Stimulated activated CD4-positive, alpha-beta T cell treated with anti-CD3 and anti-CD28 coated beads, Interleukin-4, amount 100 ng/mL, for 24 hours (primary cell): ENCODE measurements around the gene BNC2.

Source experiments
- DNase-seq: peaks from one replicate; pipeline ENCODE4 v3.0.0-alpha.2; 2020

The BNC2 gene

DNA sequence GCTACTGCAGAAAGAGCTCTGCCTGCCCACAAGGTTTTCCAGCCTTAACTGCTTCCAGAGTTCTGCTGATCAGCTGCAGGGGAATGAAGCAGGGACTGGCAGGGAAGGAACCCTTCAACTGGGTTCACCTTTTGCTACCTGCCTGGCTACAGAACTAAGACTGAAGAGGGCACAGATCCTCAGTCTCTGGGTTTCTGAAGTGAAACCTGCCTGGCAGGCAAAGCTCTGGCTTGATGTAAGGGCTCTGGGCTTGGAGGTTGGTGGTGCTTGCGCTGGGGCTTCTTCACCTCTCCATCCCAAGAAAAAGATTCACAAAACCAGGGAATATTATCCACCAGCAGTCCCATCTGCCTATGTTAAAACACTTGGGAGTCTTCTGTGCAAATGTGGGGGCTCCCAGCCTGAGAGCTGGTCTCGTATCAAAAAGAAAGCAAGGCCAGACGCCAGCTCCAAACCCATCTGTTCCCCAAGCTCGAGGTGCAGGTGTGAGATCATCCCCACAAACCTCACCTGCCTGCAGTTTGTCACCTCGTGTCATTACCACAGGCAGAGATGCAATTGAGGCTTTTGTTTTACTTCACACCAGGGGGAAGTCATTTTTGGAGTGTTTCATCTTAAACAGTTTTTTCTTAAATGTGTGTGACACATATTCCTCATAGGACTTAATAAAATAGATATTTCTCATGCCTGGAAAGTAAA, 58.3 kb downstream of the BNC2 start:
- no peak for DNase-seq

DNA sequence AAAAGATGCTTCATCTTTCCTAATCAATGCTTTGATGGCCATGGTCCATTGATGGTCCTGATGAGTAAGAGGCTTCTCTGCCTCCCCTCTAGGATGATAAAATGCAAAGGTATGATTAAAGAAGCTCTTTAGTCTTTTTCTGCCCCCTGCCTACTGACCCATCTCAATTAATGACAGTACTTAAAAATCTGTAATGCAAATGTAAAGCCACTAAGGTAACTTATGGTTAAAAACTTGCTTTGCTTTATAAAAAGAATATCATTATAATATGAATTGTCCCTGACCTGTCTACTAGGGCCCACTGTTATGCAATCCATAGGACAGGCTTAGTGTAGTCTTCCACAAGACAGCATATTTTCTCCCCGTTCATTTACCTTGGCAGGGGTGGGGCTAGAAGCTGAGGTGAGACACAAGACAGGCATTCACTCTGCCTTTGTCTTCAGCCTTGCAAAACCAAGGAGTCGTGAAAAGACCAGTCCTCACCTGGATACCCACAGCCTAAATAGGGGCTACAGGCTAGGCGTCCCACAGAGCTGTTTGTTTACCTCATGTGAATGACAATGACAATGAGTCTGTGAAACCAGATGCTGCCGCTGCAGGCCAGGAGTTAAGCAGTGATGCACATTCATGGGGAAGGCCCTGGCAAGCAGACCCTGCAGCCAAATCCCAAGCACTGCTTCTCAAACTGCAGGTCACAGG, 60.4 kb downstream of the BNC2 start:
- DNase-seq, result no peak

DNA sequence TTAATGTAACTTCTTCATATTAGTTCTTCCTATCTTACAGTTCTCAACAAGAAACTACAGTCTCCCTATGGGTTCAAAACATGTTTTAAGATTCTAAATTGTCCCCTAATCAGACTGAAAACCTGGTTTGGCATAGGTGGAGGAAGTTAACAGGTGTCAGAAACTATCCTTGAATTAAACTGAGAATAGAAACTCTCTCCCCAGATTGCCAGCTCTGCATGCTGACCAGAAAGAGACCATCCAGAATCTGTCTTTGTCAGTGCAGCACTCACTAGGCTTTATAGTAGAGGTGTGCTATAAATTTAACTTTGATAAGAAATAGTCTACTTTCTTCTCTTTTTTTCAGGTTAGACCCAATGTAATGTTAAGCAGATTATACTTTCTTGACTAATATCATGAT, 63.8 kb downstream of the BNC2 start:
- DNase-seq, result no peak

DNA sequence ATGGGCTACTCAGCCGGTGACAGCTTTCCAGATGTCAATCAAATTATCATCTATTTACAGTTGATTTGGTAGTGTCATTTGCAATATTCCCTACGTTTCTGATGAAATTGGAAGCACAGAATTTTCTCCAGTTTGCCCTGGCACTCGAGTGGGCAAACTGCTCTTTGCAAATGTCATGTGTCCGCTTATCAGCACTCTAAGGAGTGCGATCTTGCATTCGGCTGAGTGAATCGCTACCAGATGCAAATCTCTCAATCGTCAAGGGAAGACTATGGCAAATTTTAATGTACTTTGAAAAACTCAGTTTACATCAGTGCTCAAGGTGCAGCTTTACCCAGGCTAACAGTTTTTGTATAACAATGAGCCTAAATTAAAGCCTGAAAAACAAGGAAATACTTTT, 66.8 kb downstream of the BNC2 start:
- no peak for DNase-seq

DNA sequence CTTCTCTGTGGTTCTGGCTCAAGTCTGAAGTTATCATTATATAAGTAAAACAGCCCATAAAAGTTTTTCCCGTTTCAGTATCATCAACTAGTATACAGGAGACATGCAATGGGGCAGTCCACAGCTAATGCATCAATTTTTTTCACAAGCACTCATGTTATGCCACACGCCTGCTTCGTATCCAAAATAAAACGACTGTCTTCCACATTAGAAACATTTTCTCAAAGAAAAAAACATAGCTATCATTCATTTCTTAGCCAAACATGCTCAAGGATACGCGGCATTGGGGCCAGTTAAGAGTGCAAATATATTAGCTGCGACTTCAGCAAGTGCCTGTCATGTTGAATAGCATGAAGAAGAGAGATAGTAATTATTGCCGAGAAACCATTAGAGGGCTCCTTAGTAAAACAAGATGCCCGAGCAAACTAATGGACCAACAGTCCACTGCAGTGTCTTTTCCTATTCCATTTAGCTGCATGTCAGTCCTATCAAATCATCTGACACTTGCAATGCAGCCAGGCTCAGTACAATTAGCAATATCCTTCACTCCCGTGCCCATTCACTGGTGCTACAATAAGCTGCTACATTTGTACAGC, 68.5 kb downstream of the BNC2 start:
- DNase-seq, result no peak

DNA sequence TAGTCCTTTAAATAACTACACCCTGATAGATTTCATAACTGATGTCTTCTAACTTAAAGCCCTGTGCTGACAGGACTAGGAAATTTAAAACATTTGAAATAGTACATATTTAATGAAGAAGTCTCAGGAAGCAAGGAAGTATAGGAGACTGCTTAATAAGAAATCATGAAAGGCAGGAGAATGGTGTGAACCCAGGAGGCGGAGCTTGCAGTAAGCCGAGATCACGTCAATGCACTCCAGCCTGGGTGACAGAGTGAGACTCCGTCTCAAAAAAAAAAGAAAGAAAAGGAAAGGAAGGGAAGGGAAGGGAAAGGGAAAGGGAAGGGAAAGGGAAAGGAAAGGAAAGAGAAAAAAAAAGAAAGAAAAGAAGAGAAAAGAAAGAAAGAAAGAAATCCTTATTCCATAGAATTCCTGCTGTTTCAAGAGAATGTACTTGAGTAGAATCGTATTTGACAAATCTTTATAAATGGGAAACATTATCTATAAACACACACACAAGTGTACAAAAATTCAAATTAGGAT, 74.1 kb downstream of the BNC2 start:
- no peak for DNase-seq

DNA sequence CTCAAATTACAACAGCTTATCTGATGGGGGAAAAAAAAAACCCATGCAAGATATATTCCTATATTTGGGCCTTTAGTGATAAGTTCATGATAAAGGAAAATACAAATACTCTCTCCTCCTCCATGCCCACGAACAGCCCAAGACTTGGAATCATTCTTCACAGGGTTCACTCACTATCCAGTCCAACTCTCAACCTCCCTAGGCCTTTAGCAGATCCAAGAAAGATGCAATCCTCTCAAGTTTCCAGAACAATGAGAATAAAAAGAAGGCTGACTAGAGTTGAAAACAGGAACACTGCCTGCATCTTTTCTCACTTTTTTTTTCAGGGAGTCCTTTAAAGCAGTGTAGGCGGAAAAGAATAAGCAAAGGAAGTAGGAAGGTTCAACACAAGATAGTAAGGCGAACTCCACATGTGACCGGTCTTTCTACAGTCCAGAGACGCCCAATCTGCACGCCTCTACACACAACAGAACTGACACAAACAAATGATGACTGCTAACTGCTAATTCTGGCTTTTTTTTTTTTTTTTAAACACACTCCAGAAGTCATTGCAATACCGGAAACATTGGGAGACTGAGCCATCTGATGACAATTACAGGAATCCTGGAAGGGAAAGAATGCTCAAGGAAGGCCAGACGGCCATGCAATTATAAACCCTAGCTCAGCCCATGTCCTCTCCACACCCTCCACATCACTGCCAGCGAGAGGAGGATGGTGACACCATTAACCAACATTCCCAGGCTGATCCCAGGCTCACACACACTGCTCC, 75.4 kb downstream of the BNC2 start:
- no peak for DNase-seq

DNA sequence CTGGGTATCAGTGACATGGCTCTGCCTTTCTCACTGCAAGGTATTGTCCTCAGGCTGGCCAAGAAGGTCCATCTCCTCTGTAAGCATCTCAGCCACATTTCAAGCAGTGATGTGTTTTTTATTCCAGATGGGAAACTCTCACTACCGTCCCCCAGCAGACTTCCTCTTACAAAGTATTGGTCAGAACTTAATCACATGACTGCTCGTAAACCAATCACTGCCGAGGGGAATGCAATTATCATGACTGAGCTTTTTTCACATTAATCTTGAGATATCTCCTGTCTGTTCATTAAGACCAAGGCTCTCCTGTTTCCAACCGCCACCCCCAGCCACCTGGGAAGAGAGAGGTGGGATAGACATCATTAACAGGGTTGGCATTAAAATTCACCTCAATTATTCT, 76.4 kb downstream of the BNC2 start:
- DNase-seq, result no peak

DNA sequence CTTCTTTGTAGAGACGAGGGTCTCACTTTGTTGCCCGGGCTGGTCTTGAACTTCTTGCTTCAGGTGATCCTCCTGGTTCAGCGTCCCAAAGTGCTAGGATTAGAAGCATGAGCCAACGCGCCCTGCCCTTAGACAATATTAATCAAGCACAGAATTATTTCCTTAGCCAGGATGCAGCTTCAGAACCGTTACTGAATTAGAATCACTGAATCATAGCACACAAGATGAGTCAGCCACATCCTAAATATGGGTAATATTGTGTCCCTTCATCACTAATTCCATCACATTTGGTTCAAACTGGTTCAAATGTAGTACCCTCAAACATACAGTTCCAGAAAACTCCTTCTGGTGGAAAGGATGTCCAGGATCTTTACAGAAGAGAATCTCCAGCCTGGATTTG, 82.7 kb downstream of the BNC2 start:
- no peak for DNase-seq

DNA sequence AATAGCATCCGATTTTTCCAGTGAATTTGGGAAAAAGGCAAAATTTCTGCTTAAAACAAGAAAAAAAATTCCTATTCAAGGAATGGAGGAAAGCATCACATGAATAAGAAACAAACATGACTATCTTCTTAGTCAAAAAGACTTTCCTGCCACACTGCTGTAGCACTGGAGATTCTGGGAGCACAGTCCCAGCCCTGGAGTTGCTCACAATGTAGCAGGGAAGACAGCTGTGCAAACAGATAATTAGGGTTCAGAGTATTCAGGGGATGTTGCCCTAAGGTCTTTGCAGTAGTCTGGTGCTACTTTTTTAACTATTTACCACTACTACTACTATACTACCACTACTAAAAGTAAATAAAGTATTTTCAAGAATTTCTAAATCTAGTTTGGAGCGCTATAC, 86.5 kb downstream of the BNC2 start:
- DNase-seq, result no peak

DNA sequence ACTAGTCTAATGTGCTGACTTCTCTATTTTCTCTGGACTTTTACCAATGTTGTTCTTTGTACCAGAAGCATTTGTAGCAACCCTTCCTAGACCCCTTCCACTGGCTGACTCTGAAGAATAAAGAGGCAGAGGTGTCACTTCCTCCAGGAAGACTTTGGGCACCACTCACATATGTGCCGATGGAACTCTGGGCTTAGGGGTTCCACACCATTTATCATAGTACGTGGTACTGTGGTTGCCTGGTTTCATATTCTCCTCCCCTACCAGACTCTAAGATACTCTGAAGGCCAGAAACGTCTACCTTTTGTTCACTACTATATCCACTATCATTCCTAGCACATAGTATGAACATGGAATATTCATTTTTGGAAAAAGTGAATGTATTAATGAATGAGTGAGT, 88.0 kb downstream of the BNC2 start:
- DNase-seq, result no peak

DNA sequence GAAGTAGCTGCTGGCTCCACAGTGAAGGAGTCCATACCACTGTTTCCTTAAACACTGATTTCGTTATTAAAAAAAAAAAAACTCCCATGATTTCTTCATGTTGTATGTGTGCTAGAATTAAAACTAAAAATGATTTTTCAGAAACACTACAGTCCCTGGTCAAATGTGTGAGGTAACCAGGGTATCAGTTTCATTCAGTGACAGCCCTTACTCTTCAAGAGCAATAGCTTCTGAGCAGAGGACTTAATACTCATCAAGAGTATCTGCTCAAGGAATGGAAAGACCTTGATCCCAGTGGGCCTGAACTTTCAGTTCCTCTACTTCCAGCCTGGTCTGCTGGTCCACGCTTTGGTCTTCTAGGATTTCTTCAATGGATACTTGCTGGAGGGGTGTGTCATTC, 95.1 kb downstream of the BNC2 start:
- no peak for DNase-seq

DNA sequence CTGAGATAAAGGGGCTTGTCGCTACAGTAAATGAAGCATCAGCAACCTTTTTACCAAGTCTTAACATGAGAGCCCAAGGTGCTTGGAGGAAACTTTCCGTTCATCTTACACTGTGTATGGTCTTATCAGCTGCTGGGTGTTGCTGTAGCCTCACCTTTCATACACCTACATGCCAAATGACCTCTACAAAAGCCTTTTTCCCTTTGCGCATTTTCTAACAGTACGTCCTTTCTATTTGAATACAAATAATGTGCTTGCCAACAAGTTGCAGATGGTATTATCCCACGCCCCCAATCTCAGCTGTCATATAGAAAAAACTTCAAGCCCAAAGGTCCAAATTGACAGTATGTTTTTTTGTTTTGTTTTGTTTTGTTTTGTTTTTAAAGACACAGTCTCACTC, 96.9 kb downstream of the BNC2 start:
- no peak for DNase-seq

DNA sequence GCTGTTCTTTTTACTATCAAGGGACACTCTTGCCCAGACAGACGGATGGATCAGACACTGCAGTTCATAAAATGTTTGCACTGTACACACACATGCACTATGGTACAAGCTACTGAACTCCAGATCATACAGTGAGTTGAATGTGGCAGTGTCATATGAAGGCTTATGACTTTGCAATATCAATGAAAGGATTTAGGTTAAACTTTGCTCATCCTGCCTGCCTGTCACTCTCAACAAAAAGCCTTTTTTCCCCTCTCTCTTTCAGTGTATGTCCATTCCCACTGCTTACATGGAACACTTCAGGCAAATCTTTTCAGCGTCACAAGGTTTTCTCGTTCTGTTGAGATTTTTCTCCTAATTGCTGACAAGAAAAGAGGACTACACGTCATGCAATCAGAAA, 97.4 kb downstream of the BNC2 start:
- no peak for DNase-seq

DNA sequence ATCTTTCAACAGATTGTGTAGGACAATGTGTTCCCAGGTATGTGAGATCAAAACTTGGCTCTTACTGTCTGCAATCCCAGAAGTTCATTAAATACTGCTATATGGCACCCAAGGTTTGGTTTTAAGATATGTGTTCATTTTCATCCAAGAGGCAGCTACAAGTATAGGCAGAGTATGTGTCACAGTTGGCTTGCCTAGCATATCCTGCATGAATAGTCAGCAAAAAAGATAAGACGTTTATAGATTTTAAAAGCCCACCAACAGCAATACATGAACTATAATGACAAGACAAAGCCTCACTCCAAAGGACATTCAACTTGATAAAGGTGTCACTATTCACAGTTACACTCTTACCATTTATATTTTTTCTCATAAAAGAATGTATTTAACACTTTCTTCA, 99.1 kb downstream of the BNC2 start:
- DNase-seq, result no peak

DNA sequence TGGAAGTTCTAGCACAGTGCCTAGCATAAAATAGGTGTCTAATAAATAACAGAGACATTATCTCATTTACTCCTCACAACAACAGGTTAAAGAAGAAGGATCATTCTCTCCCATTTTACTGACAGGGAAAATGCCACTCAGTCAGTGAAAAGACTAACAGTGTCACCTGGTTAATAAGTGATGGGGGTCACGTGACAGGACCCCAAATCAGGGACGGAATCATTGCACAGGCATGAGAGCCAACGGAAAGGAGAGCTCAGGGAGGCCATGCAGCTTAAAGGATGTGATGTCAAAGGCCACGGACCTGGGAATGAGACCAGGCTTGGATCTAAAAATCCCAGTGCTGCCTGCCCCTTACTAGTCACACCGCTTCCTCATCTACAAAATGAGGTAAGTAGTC, 101.2 kb downstream of the BNC2 start:
- no peak for DNase-seq

DNA sequence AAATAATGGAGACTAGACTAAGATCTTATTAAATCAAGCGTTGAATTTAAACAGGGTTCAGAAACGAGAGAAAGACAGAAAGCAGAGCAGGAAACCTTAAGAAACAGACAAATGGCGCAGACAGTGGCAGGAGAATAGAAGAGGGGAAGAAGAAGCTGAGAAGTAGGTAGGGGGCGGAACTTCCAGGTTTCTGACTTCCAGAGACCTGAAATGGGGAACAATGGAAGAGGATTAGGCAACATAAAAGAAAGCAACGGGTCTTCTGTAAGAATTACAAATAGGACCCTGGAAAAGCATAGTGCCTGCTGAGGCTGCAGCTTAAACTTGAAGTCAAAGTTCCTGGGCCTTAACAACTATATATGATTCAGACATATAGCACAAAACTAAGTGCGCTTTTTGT, 101.7 kb downstream of the BNC2 start:
- no peak for DNase-seq

DNA sequence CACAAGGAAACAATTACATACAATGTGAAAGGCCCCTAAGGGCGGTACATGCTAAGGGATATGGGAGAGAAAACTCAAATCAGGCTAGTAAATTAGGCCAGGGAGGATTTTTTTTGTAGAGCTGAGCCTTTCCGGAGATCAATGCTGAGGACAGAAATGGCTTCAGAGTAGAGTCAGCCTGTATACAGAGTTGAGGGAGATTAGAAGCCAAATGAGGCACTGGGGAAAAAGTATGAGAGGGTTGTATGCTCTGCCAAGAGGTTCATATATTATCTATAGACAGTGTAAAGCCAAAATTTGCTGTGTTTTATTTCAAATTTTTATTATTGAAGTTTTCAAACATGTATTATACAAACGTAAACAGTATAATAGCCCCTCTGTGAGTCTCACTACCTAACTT, 103.1 kb downstream of the BNC2 start:
- no peak for DNase-seq

DNA sequence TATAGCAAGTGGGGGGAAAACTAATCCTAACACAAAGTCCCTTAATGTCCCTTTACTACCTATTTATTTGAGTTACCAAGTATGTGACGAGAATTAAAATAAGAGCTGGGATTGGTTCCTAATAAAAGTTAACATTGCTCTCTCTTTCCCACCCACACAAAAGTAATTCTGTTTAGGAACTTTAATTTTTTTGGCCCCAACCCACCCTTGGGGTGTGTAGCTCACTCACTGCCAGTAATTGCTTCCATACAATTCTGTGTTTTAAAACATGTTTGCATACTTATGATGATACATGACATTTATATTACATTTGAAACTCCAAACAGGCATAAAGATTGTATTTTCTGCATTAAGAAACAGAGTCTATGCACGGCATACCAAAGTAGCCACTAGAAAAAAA, 106.5 kb downstream of the BNC2 start:
- no peak for DNase-seq

DNA sequence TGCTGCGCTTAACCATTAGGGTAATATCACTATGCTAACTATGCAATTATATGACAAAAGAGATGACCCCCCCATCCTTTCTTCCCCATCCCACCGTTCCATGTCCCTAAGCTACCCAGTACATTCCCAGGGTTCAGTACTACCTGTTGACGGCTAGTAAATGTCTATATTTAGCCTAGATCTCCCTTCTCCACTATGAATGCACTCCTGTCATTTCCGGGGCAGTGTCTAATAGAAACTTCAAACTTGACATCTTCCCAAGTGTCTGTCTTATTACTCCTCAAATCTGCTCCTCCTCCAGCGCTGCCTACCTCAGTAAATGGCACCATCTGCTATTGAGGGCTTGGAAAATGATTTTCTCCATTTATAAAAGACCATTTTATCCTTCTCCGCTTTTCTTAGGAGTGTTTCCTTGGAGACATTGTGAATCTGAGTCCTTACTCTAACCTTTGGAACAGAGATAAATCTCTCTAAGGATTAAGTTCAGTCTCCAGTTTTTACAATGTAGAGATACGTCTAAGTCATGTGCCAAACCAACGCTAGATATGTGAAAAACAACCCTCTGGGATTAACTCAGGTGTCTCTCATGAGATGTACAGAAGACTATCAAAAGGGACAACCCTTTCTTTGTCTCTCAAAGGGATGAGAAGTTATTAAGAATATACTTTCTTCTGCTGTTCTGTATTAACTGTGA, 114.9 kb downstream of the BNC2 start:
- no peak for DNase-seq

DNA sequence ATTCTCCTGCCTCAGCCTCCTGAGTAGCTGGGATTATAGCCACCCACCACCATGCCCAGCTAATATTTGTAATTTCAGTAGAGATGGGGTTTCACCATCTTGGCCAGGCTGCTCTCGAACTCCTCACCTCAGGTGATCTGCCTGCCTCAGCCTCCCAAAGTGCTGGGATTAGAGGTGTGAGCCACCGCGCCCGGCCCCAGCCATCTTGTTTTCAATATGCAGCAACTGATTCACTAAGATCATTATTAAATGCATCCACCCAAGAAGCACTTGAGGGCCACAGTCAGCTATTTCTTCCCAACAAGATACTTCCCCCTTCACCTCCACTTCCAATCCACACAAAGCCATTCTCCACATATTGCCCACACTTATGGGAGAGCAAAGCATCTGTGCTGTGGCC, 115.8 kb downstream of the BNC2 start:
- no peak for DNase-seq

DNA sequence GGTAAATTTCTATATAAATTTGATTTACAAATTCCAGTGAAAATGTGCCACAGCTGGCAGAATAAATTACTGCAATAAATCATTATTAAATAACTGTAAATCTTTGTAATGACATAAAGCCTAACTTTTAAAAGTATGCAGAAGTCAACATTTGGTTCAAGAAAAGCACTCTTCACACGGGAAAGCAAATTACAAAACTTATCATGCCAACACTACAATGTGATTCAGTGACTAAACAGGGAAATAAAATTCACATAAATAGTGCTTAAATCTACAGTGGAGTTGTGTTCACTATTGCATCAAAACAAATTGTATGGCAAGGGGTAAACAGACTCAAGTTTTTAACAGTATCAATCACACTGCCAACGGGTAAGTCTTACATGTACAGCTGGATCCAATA, 117.2 kb downstream of the BNC2 start:
- no peak for DNase-seq

DNA sequence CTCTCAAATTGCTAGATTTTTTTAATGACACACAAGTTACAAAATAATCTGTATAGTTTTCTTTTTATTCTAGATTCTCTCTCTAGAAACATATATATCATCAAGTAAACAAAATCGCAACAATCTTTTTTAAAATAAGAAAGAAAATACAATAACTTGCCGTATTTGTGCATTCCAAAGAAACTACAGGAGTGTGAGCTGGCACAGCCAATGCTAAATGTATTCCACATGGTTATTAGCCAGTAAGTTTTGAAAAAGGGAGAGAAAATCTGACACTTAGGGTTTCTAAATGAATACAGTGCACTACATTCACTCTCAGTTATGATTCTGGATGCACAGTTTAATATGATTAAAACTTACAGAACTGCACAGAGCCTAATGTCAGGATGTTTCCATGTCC, 117.9 kb downstream of the BNC2 start:
- DNase-seq, result no peak
